Colonic mucosa (tissue), 4 donors: ENCODE data around the gene POLR3B. TPM values are rescaled to one million over a fixed set of nuclear protein-coding genes. Genes with fewer than 3 reads are reported as not detected.

ENCODE experiments used
- DNase-seq: peaks from one replicate; pipeline ENCODE4 v3.0.0-alpha.2; 2020
- H3K27ac ChIP-seq: fragments of 200-600 bp; one replicate; pipeline ENCODE4 v1.8.0; 2021
- H3K27me3 ChIP-seq: fragments of 200-600 bp; one replicate; pipeline ENCODE4 v1.8.0; 2021
- H3K36me3 ChIP-seq: fragments of 200-600 bp; one replicate; pipeline ENCODE4 v1.8.0; 2021
- H3K4me1 ChIP-seq: fragments of 200-600 bp; one replicate; pipeline ENCODE4 v1.8.0; 2021; ENCODE audit warnings: mild to moderate bottlenecking
- H3K4me3 ChIP-seq: fragments of 200-600 bp; one replicate; pipeline ENCODE4 v1.8.0; 2021
- H3K9ac ChIP-seq, 2 donors: one replicate each; pipeline ENCODE4 v1.7.0; 2013; ENCODE audit warnings: control low read depth in 2 of 2, low read depth in 2 of 2, low read length in 2 of 2
- H3K9me3 ChIP-seq: fragments of 200-600 bp; one replicate; pipeline ENCODE4 v1.8.0; 2021
- intact Hi-C: fragments of 100-400 bp; cut with DNase I; formaldehyde crosslinking; loops from one replicate; pipeline ENCODE4 v1.14.1; 2022
- total RNA-seq, 2 donors: library from RNA; stranded (reverse); fragmentation: NEBNext Ultra II Directional in 1 of 2; extraction: Animal tissue kit (Norgen Biotek cat#: 25700) in 1 of 2; gene quantifications; one replicate each; pipeline ENCODE4 v1.2.1, GENCODE V29; 2021
- TF ChIP-seq, protein P1 (sequence below): fragments of 200-600 bp; IDR thresholded peaks from one replicate; pipeline ENCODE4 v1.8.0; 2022; ENCODE audit warnings: antibody characterized with exemption, mild to moderate bottlenecking
- donor health status: healthy.
- donor health status: DM: no; HTN: no; CAD: no.
- donor health status: DM: no; HTN: no; CAD: no.

POLR3B gene
- total RNA-seq, 2 donors from 2014 or later: 5.7 to 10.4 TPM

DNA sequence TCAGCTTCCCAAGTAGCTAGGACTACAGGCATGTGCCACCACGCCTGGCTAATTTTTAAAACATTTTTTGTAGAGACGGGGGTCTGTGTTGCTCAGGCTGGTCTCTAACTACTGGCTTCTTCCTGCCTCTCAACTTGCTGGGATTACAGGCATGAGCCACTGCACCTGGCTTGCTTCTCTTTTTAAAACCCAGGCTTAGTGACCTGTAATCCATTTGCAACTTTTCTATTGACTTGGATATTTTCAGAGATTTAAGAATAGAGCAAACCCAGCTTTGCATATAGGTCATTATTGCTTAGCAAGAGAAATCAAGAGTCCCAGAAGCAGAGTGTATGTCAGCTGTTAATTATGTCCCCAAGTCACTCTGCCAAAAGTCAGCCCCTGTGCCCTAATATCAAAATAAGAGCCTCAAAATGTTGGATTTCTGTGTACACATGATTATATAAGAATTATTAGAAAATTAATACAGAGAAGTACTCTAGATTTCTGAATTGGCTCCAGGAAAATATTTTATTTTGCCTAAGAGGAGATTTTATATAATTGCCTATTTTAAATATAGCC, 30.2 kb upstream of the POLR3B start:
- TF ChIP-seq, protein P1, sequence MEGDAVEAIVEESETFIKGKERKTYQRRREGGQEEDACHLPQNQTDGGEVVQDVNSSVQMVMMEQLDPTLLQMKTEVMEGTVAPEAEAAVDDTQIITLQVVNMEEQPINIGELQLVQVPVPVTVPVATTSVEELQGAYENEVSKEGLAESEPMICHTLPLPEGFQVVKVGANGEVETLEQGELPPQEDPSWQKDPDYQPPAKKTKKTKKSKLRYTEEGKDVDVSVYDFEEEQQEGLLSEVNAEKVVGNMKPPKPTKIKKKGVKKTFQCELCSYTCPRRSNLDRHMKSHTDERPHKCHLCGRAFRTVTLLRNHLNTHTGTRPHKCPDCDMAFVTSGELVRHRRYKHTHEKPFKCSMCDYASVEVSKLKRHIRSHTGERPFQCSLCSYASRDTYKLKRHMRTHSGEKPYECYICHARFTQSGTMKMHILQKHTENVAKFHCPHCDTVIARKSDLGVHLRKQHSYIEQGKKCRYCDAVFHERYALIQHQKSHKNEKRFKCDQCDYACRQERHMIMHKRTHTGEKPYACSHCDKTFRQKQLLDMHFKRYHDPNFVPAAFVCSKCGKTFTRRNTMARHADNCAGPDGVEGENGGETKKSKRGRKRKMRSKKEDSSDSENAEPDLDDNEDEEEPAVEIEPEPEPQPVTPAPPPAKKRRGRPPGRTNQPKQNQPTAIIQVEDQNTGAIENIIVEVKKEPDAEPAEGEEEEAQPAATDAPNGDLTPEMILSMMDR: no peak
- Histone ChIP-seq H3K4me3 (no peak overlapping the region), H3K9ac (no peak overlapping the region), H3K27me3 (no peaks in the 10 kb centered on the region), H3K4me1 (no peaks in the 10 kb centered on the region), H3K9me3 (no peaks in the 10 kb centered on the region), H3K27ac (no peak overlapping the region), H3K36me3 (no peaks in the 10 kb centered on the region)
- no peak for DNase-seq
- intact Hi-C loops: no loop called here

DNA sequence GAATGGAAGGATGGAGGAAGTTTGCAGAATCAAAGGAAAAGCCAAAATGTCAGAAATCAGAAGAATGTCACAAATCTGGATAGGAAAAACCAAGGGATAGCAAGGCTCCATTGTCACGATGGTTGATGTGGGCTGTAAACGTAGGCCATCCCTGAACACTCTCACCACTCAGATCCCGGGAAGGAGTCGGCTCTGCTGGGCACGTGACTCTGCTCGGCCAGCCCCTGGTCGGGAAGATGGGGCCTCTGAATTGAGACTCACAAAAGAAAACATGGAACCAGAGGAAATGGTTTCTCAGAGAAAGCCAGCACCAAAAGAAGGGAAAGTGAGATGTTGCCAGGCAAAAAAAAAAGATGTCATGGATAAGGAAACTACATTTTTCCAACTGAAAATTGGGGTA, 28.8 kb upstream of the POLR3B start:
- Histone ChIP-seq H3K9ac (no peak overlapping the region), H3K9me3 (no peaks in the 10 kb centered on the region), H3K36me3 (no peaks in the 10 kb centered on the region), H3K27ac (no peak overlapping the region), H3K4me3 (no peak overlapping the region), H3K27me3 (no peaks in the 10 kb centered on the region), H3K4me1 (no peaks in the 10 kb centered on the region)
- TF ChIP-seq, protein P1: no peak
- DNase-seq: no peak
- intact Hi-C loops: no loop called here

GRCh38 chr12:106329231-106329982, 28.1 kb upstream of the POLR3B start:
- no peak for DNase-seq
- Histone ChIP-seq H3K4me1 (no peaks in the 10 kb centered on the region), H3K36me3 (no peaks in the 10 kb centered on the region), H3K9ac (no peak overlapping the region), H3K27me3 (no peaks in the 10 kb centered on the region), H3K4me3 (no peak overlapping the region), H3K27ac (no peak overlapping the region), H3K9me3 (no peaks in the 10 kb centered on the region)
- TF ChIP-seq, protein P1: no peak
- intact Hi-C loops: no loop called here

- DNase-seq: no peak
- H3K9ac ChIP-seq: no peak overlapping the region
- no peaks in the 10 kb centered on the region for H3K27me3 ChIP-seq
- H3K4me3 ChIP-seq: no peak overlapping the region
- intact Hi-C loops: no loop called here
- TF ChIP-seq, protein P1: no peak
- no peaks in the 10 kb centered on the region for H3K9me3 ChIP-seq
- no peaks in the 10 kb centered on the region for H3K36me3 ChIP-seq
- H3K4me1 ChIP-seq: no peaks in the 10 kb centered on the region
- H3K27ac ChIP-seq: no peak overlapping the region
These were observed 25.9 kb upstream of the POLR3B start for GRCh38 chr12:106331599-106331998.

GRCh38 chr12:106332536-106332935, 25.0 kb upstream of the POLR3B start:
- Histone ChIP-seq H3K9ac (no peak overlapping the region), H3K4me3 (no peak overlapping the region), H3K27me3 (no peaks in the 10 kb centered on the region), H3K4me1 (no peaks in the 10 kb centered on the region), H3K27ac (no peak overlapping the region), H3K36me3 (no peaks in the 10 kb centered on the region), H3K9me3 (no peaks in the 10 kb centered on the region)
- no peak for DNase-seq
- intact Hi-C loops: no loop called here
- TF ChIP-seq, protein P1: no peak
